Upper lobe of left lung (tissue), 4 donors: Measurements from ENCODE around the gene LRIG2.

Experiments
- CTCF ChIP-seq, 6 experiments: fragments of 450-650 bp in 4 of 6; fragments of 200-600 bp in 2 of 6; sonication (generic) in 2 of 6; IDR thresholded peaks; one replicate each; pipeline ENCODE4 v1.5.1; 2016 to 2019; ENCODE audit warnings: antibody characterized with exemption in 6 of 6
- POLR2A ChIP-seq, 4 donors: fragments of 450-650 bp; IDR thresholded peaks; one replicate each; pipeline ENCODE4 v1.5.1; 2016 to 2017; ENCODE audit warnings: antibody characterized with exemption in 4 of 4, mild to moderate bottlenecking in 2 of 4

DNA sequence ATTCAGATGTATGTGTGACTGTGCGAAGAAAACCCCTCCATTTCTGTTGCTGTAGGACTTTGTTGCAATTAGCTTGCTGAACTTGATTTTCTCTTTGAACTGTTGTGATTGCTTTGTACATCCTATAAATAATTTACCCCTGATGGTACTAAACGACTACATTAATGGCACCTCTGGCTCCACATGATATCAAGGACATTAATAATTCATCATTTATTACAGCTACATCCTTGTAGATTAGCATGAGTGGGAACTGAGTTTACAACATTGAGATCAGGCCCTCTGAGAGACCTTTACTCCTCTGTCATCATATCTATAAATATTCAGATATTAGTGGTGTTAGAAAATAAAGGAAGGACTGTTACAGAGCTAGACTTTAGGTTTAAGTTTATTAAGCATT is 13.5 kb downstream of the LRIG2 start:
- no peak for TF ChIP-seq POLR2A (IDR thresholded peaks at IDR 0.05)
- TF ChIP-seq CTCF (IDR thresholded peaks at IDR 0.05), result no peak
